HCT116 (cell line): Measurements from ENCODE around the gene FAN1. TPM values are rescaled to one million over a fixed set of nuclear protein-coding genes. Genes with fewer than 3 reads are reported as not detected.

Experiments used
- ATAC-seq: fragments of 200-7000 bp; cut with Tn5 transposase; 2 replicates; pipeline ENCODE4 v1.9.1; 2020; ENCODE audit warnings: mild to moderate bottlenecking, moderate library complexity
- BruUV-seq: library from RNA; stranded (reverse); fragments of 400-500 nt; replicated peaks from 2 replicates; lab custom pipeline; 2021; lab: Mats Ljungman, UMichigan
- CTCF ChIA-PET: fragments of 300-600 bp; sonication (Branson Sonifier 250); formaldehyde crosslinking; loops from one replicate; lab custom pipeline; 2021; ENCODE audit warnings: antibody characterized with exemption; lab: Charles Lee
- POLR2A ChIA-PET: fragments of 300-600, 350-600 bp; sonication (Branson Sonifier 250); formaldehyde crosslinking; loops from one replicate; lab custom pipeline; 2021; ENCODE audit warnings: antibody characterized with exemption; lab: Charles Lee
- RAD21 ChIA-PET, 2 experiments: fragments of 300-600 bp; sonication (Branson Sonifier 250); formaldehyde crosslinking; loops; one replicate each; lab custom pipeline; 2023; ENCODE audit warnings: low total read pairs in 2 of 2; ENCODE audit not compliant: uncharacterized antibody in 2 of 2, unreplicated experiment in 2 of 2, low non-redundant PET in 1 of 2; lab: Charles Lee
- DNase-seq: peaks from one replicate; pipeline ENCODE4 v3.0.0-alpha.2; 2010; ENCODE audit warnings: low read depth, low spot score
- H2AFZ ChIP-seq: fragments of 200-600 bp; shearing (Covaris generic), sonication (generic); 2 replicates; pipeline ENCODE4 v1.6.1; 2017; ENCODE audit warnings: low read depth, mixed run types, mixed read lengths, antibody characterized with exemption, low read length; ENCODE audit not compliant: poor library complexity, severe bottlenecking
- H3K27ac ChIP-seq: 2 replicates; pipeline ENCODE4 v1.5.1; 2012; ENCODE audit warnings: low read depth, low read length
- H3K27me3 ChIP-seq: fragments of 200-600 bp; sonication (generic); 2 replicates; pipeline ENCODE4 v1.6.1; 2016; ENCODE audit warnings: mixed run types, low read length, mixed read lengths; ENCODE audit not compliant: insufficient read depth
- H3K36me3 ChIP-seq, 2 experiments: fragments of 200-500 bp in 1 of 2; fragments of 200-600 bp in 1 of 2; sonication (Bioruptor generic) in 1 of 2; sonication (generic) in 1 of 2; 2 replicates each; pipeline versions ENCODE4 v1.5.1 to v1.6.1; 2014 to 2016; ENCODE audit warnings: low read length in 2 of 2, inconsistent platforms in 1 of 2, mixed read lengths in 1 of 2, mixed run types in 1 of 2; ENCODE audit not compliant: insufficient read depth in 2 of 2, control insufficient read depth in 1 of 2
- H3K4me1 ChIP-seq, 2 experiments: fragments of 200-600 bp in 1 of 2; sonication (generic) in 1 of 2; 2 replicates each; pipeline versions ENCODE4 v1.5.1 to v1.6.1; 2012 to 2017; ENCODE audit warnings: low read length in 2 of 2, inconsistent platforms in 1 of 2, mild to moderate bottlenecking in 1 of 2, mixed read lengths in 1 of 2, mixed run types in 1 of 2, moderate library complexity in 1 of 2; ENCODE audit not compliant: insufficient read depth in 2 of 2, control insufficient read depth in 1 of 2
- H3K4me2 ChIP-seq: fragments of 200-600 bp; sonication (generic); 2 replicates; pipeline ENCODE4 v1.6.1; 2017; ENCODE audit warnings: mixed run types, low read length, mixed read lengths
- H3K4me3 ChIP-seq, 2 experiments: fragments of 200-600 bp in 1 of 2; sonication (generic) in 1 of 2; replicated peaks in 1 of 2; 2 replicates each; pipeline ENCODE4 v1.5.1; 2011 to 2016; ENCODE audit warnings: low read length in 2 of 2, control low read depth in 1 of 2, low read depth in 1 of 2, mild to moderate bottlenecking in 1 of 2, mixed read lengths in 1 of 2, mixed run types in 1 of 2
- H3K79me2 ChIP-seq: fragments of 200-600 bp; sonication (generic); 2 replicates; pipeline ENCODE4 v1.6.1; 2017; ENCODE audit warnings: mild to moderate bottlenecking, mixed run types, low read length, moderate library complexity, mixed read lengths; ENCODE audit not compliant: insufficient read depth
- H3K9ac ChIP-seq: fragments of 200-600 bp; sonication (generic); 2 replicates; pipeline ENCODE4 v1.6.1; 2016; ENCODE audit warnings: low read length, mixed read lengths
- H3K9me2 ChIP-seq: fragments of 200-600 bp; sonication (generic), shearing (Covaris generic); 2 replicates; pipeline ENCODE4 v1.6.1; 2017; ENCODE audit warnings: mixed run types, mild to moderate bottlenecking, moderate library complexity; ENCODE audit not compliant: insufficient read depth
- H3K9me3 ChIP-seq, 2 experiments: fragments of 200-500 bp in 1 of 2; fragments of 200-600 bp in 1 of 2; sonication (Bioruptor generic) in 1 of 2; sonication (generic) in 1 of 2; 2 replicates each; pipeline ENCODE4 v1.6.1; 2014 to 2017; ENCODE audit warnings: low read length in 2 of 2, mixed read lengths in 2 of 2, inconsistent platforms in 1 of 2, low read depth in 1 of 2, mild to moderate bottlenecking in 1 of 2, mixed run types in 1 of 2, moderate library complexity in 1 of 2; ENCODE audit not compliant: control insufficient read depth in 1 of 2, insufficient read depth in 1 of 2
- H4K20me1 ChIP-seq: fragments of 200-600 bp; sonication (generic), shearing (Covaris generic); 2 replicates; pipeline ENCODE4 v1.6.1; 2017; ENCODE audit warnings: mixed run types, mild to moderate bottlenecking, moderate library complexity; ENCODE audit not compliant: insufficient read depth
- CBX3 ChIP-seq: IDR thresholded peaks from 2 replicates; pipeline ENCODE4 v1.6.1; 2012; ENCODE audit warnings: low read depth
- CEBPB ChIP-seq: IDR thresholded peaks from 2 replicates; pipeline ENCODE4 v1.6.1; 2012; ENCODE audit warnings: low read depth
- EGR1 ChIP-seq: IDR thresholded peaks from 2 replicates; pipeline ENCODE4 v1.6.1; 2012; ENCODE audit warnings: low read depth
- ELF1 ChIP-seq: IDR thresholded peaks from 2 replicates; pipeline ENCODE4 v1.6.1; 2012; ENCODE audit warnings: low read depth, borderline replicate concordance
- EZH2 ChIP-seq: fragments of 200-600 bp; sonication (generic); IDR thresholded peaks from 2 replicates; pipeline ENCODE4 v1.6.1; 2017; ENCODE audit warnings: antibody characterized with exemption, mixed run types
- POLR2AphosphoS5 ChIP-seq: IDR thresholded peaks from 2 replicates; pipeline ENCODE4 v1.6.1; 2011; ENCODE audit warnings: mild to moderate bottlenecking, low read depth, low read length, moderate library complexity
- SP1 ChIP-seq: IDR thresholded peaks from 2 replicates; pipeline ENCODE4 v1.6.1; 2012; ENCODE audit warnings: low read depth
- ZFX ChIP-seq: fragments of 450-650 bp; IDR thresholded peaks from 2 replicates; pipeline ENCODE4 v1.6.1; 2017
- ZNF274 ChIP-seq: fragments of 200-500 bp; sonication (Bioruptor generic); IDR thresholded peaks from 2 replicates; pipeline ENCODE4 v1.6.1; 2014; ENCODE audit warnings: mild to moderate bottlenecking, low read depth, low read length, inconsistent platforms
- intact Hi-C: fragments of 100-400 bp; cut with micrococcal nuclease; formaldehyde crosslinking; loops from 2 replicates; pipeline ENCODE4 v1.10.0; 2022
- total RNA-seq: library from RNA; stranded (reverse); gene quantifications from one replicate; pipeline ENCODE4 v1.2.1, GENCODE V29; 2021; ENCODE audit not compliant: unreplicated experiment
- TF ChIP-seq, protein P1 (sequence below): IDR thresholded peaks from 2 replicates; pipeline ENCODE4 v1.6.1; 2011; ENCODE audit warnings: mild to moderate bottlenecking, low read length, moderate library complexity; ENCODE audit not compliant: insufficient replicate concordance; ENCODE audit errors: extremely low read depth
- TF ChIP-seq, protein P2 (sequence below), 3 experiments: fragments of 200-600 bp in 1 of 3; sonication (generic) in 1 of 3; IDR thresholded peaks in 2 of 3; conservative IDR thresholded peaks in 1 of 3; 2 replicates each; pipeline ENCODE4 v1.5.1; 2012 to 2017; ENCODE audit warnings: low read depth in 2 of 3, low read length in 2 of 3, antibody characterized with exemption in 1 of 3, borderline replicate concordance in 1 of 3, control low read depth in 1 of 3, mild to moderate bottlenecking in 1 of 3, mixed read lengths in 1 of 3, mixed run types in 1 of 3, moderate library complexity in 1 of 3; ENCODE audit not compliant: insufficient read depth in 1 of 3
- TF ChIP-seq, protein P3 (sequence below): IDR thresholded peaks from 2 replicates; pipeline ENCODE4 v1.6.1; 2012
- TF ChIP-seq, protein P4 (sequence below): IDR thresholded peaks from 2 replicates; pipeline ENCODE4 v1.6.1; 2012

The FAN1 gene
- total RNA-seq, 1 experiment from 2014 or later: 17.4 TPM

DNA sequence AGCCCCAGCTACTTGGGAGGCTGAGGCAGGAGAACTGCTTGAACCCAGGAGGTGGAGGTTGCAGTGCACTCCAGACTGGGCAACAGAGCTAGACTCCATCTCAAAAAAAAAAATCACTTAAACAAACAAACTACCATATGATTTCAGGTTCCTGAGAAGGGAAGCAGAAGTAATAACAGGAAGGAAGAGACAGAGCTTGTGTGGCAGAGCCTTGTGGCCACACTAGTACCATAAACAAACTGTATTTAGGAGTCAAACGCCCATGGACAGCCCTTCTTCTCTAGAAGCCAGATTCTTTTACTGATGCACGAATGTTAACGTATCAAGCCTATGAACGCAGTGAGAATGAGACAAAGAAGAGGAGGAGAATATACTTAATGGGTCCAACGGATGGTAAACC is 75.7 kb downstream of the FAN1 start:
- Histone ChIP-seq H4K20me1 (no peaks in the 10 kb centered on the region), H2AFZ (no peak overlapping the region), H3K27ac (no peak overlapping the region), H3K9me3 (no peaks in the 10 kb centered on the region), H3K27me3 (no peaks in the 10 kb centered on the region), H3K9ac (no peak overlapping the region), H3K4me3 (no peak overlapping the region), H3K4me2 (no peak overlapping the region), H3K79me2 (no peaks in the 10 kb centered on the region; the same call in none of the 2 replicates), H3K36me3 (no peaks in the 10 kb centered on the region), H3K4me1 (no peaks in the 10 kb centered on the region), H3K9me2 (no peaks in the 10 kb centered on the region)
- POLR2A ChIA-PET: no interaction called here
- intact Hi-C loops: no loop called here
- RAD21 ChIA-PET: no interaction called here
- ATAC-seq: no peak
- no TSS peak for BruUV-seq
- no peak for DNase-seq
- CTCF ChIA-PET: no interaction called here
- TF ChIP-seq CBX3: no peak
- TF ChIP-seq, protein P1, sequence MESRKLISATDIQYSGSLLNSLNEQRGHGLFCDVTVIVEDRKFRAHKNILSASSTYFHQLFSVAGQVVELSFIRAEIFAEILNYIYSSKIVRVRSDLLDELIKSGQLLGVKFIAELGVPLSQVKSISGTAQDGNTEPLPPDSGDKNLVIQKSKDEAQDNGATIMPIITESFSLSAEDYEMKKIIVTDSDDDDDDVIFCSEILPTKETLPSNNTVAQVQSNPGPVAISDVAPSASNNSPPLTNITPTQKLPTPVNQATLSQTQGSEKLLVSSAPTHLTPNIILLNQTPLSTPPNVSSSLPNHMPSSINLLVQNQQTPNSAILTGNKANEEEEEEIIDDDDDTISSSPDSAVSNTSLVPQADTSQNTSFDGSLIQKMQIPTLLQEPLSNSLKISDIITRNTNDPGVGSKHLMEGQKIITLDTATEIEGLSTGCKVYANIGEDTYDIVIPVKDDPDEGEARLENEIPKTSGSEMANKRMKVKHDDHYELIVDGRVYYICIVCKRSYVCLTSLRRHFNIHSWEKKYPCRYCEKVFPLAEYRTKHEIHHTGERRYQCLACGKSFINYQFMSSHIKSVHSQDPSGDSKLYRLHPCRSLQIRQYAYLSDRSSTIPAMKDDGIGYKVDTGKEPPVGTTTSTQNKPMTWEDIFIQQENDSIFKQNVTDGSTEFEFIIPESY: no peak
- TF ChIP-seq, all 23 proteins: peak for 0

DNA sequence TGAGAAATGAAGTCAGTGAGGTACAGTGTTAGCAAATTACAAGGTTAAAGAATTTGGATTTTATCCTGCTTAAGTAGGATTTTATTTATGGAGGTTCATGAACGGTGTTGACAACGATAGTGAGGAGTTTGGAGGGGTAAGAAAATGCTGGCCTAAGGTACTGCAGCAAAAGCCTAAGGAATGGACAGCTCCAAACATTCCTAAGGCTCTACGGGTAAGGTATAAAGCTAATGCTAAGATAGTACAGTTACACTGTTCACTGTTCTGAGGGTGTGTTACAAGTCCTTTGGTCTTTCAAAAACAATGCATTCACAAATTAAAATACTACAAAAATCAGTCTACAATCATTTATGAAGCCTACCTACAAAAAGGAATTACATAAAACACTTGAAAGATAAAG is 80.4 kb downstream of the FAN1 start:
- Histone ChIP-seq H3K4me1 (no peaks in the 10 kb centered on the region), H3K36me3 (peaks cover 0 to 4% of the 10 kb centered on the region in 2 experiments; a peak in 2 of 4 replicates), H3K9ac (no peak overlapping the region), H2AFZ (no peak overlapping the region), H3K9me2 (no peaks in the 10 kb centered on the region), H3K4me2 (no peak overlapping the region), H3K79me2 (no peaks in the 10 kb centered on the region; the same call in 1 of the 2 replicates), H3K27ac (no peak overlapping the region), H4K20me1 (no peaks in the 10 kb centered on the region), H3K27me3 (no peaks in the 10 kb centered on the region), H3K4me3 (no peak overlapping the region), H3K9me3 (no peaks in the 10 kb centered on the region)
- intact Hi-C loops: no loop called here
- no TSS peak for BruUV-seq
- ChIA-PET CTCF (no interaction called here), RAD21 (no interaction called here), POLR2A (no interaction called here)
- ATAC-seq: no peak
- no peak for DNase-seq
- no peak for TF ChIP-seq POLR2AphosphoS5
- TF ChIP-seq, protein P2, sequence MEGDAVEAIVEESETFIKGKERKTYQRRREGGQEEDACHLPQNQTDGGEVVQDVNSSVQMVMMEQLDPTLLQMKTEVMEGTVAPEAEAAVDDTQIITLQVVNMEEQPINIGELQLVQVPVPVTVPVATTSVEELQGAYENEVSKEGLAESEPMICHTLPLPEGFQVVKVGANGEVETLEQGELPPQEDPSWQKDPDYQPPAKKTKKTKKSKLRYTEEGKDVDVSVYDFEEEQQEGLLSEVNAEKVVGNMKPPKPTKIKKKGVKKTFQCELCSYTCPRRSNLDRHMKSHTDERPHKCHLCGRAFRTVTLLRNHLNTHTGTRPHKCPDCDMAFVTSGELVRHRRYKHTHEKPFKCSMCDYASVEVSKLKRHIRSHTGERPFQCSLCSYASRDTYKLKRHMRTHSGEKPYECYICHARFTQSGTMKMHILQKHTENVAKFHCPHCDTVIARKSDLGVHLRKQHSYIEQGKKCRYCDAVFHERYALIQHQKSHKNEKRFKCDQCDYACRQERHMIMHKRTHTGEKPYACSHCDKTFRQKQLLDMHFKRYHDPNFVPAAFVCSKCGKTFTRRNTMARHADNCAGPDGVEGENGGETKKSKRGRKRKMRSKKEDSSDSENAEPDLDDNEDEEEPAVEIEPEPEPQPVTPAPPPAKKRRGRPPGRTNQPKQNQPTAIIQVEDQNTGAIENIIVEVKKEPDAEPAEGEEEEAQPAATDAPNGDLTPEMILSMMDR (IDR thresholded peaks at IDR 0.05 in 2 of 3, conservative IDR thresholded peaks at IDR 0.05 in 1 of 3; ENCODE audit: borderline replicate concordance in 1 of 3, insufficient read depth in 1 of 3, low read depth in 2 of 3, low read length in 2 of 3): no peak
- TF ChIP-seq, protein P3, sequence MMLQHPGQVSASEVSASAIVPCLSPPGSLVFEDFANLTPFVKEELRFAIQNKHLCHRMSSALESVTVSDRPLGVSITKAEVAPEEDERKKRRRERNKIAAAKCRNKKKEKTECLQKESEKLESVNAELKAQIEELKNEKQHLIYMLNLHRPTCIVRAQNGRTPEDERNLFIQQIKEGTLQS: no peak
- TF ChIP-seq ZFX: no peak
- TF ChIP-seq, protein P4, sequence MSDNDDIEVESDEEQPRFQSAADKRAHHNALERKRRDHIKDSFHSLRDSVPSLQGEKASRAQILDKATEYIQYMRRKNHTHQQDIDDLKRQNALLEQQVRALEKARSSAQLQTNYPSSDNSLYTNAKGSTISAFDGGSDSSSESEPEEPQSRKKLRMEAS: no peak
- TF ChIP-seq ELF1: no peak
- TF ChIP-seq ZNF274: no peak
- no peak for TF ChIP-seq EZH2
- no peak for TF ChIP-seq SP1
- TF ChIP-seq CEBPB: no peak
- TF ChIP-seq, protein P1: no peak
- TF ChIP-seq EGR1: no peak
